Fibroblast of the aortic adventitia (primary cell): ENCODE data around the gene CST3. TPM values are rescaled to one million over a fixed set of nuclear protein-coding genes. Genes with fewer than 3 reads are reported as not detected.

Source experiments
- DNase-seq: peaks from one replicate; pipeline ENCODE4 v3.0.0-alpha.2; 2010; ENCODE audit warnings: low read depth
- H3K4me3 ChIP-seq: 2 replicates; pipeline ENCODE4 v1.5.1; 2011; ENCODE audit warnings: low read depth, mild to moderate bottlenecking, control low read depth, low read length, moderate library complexity
- CTCF ChIP-seq: IDR thresholded peaks from 2 replicates; pipeline ENCODE4 v1.5.1; 2011; ENCODE audit warnings: mild to moderate bottlenecking, low read length, control low read depth, inconsistent platforms; ENCODE audit not compliant: insufficient read depth
- total RNA-seq: library from RNA; depleted of rRNA; stranded (reverse); fragments of >200 nt; gene quantifications from 2 replicates; pipeline ENCODE4 v1.2.3, GENCODE V29; 2012; ENCODE audit warnings: low replicate concordance

The CST3 gene
- total RNA-seq, 1 donor, result 246 TPM

GRCh38 chr20:23608251-23608846, 29.4 kb downstream of the CST3 start:
- H3K4me3 ChIP-seq, result no peak overlapping the region
- no peak for DNase-seq
- no peak for TF ChIP-seq CTCF

- no peak for TF ChIP-seq CTCF
- H3K4me3 ChIP-seq, result no peak overlapping the region
- no peak for DNase-seq
Observed at GRCh38 chr20:23607497-23608245, 30.1 kb downstream of the CST3 start.

- DNase-seq, result peak; percentile 78
- peak; percentile 94 for TF ChIP-seq CTCF
Observed at GRCh38 chr20:23606652-23607049, 31.1 kb downstream of the CST3 start.

GRCh38 chr20:23605867-23606651, 31.7 kb downstream of the CST3 start, which contains the start of gene CST9:
TSS of gene CST9 (minus strand) at chr20:23605917. CDS start at chr20:23605864, 53 bp downstream.
- H3K4me3 ChIP-seq, result no peak within 1 kb of the TSS
- no peak for TF ChIP-seq CTCF
- no peak for DNase-seq

More at GRCh38 chr20:23606652-23607049, 31.1 kb downstream of the CST3 start:
- H3K4me3 ChIP-seq, result no peak overlapping the region

GRCh38 chr20:23604306-23604705, 33.4 kb downstream of the CST3 start:
- no peak for TF ChIP-seq CTCF
- DNase-seq, result no peak
- H3K4me3 ChIP-seq, result no peak overlapping the region

GRCh38 chr20:23603321-23603720, 34.4 kb downstream of the CST3 start:
- H3K4me3 ChIP-seq, result no peak overlapping the region
- TF ChIP-seq CTCF, result no peak
- DNase-seq, result no peak
